K562 (cell line): Measurements from ENCODE around the gene SLC20A1. TPM values are rescaled to one million over a fixed set of nuclear protein-coding genes. Genes with fewer than 3 reads are reported as not detected.

Experiments used
- ARHGAP35 ChIP-seq: fragments of 450-650 bp; IDR thresholded peaks from 2 replicates; pipeline ENCODE4 v1.6.1; 2018; ENCODE audit not compliant: partially characterized antibody
- CEBPG ChIP-seq, 3 experiments: fragments of 200-800 bp in 1 of 3; sonication (Bioruptor generic) in 1 of 3; sonication (generic) in 1 of 3; formaldehyde crosslinking in 1 of 3; IDR thresholded peaks in 2 of 3; conservative IDR thresholded peaks in 1 of 3; 2 replicates each; pipeline versions ENCODE4 v1.6.1 to v1.8.0; 2016 to 2022; ENCODE audit warnings: missing compliant biosample characterization in 2 of 3, missing genetic modification characterization in 2 of 3, mild to moderate bottlenecking in 1 of 3, missing genetic modification reagents in 1 of 3
- ELF1 ChIP-seq: fragments of 200-800 bp; sonication (Bioruptor generic); IDR thresholded peaks from 2 replicates; pipeline ENCODE4 v1.6.1; 2016; ENCODE audit warnings: missing genetic modification characterization, missing compliant biosample characterization
- ELF2 ChIP-seq: fragments of 250-450 bp; sonication (Bioruptor Pico); IDR thresholded peaks from 2 replicates; pipeline ENCODE4 v1.5.0; 2021; ENCODE audit warnings: mild to moderate bottlenecking
- ELF4 ChIP-seq: fragments of 450-650 bp; formaldehyde crosslinking; IDR thresholded peaks from 2 replicates; pipeline ENCODE4 v1.4.0; 2022; ENCODE audit warnings: missing genetic modification characterization
- EP300 ChIP-seq: IDR thresholded peaks from 2 replicates; pipeline ENCODE4 v1.6.1; 2012; ENCODE audit warnings: low read length, improper control_type of control experiment
- FOXM1 ChIP-seq, 2 experiments: fragments of 450-650 bp in 1 of 2; sonication (generic) in 1 of 2; formaldehyde crosslinking in 1 of 2; IDR thresholded peaks; 2 replicates each; pipeline versions ENCODE4 v1.6.1 to v1.9.0; 2017 to 2022; ENCODE audit warnings: low read depth in 2 of 2, mild to moderate bottlenecking in 2 of 2, missing genetic modification reagents in 1 of 2, moderate library complexity in 1 of 2
- FUS ChIP-seq: fragments of 200-400 bp; formaldehyde crosslinking; optimal IDR thresholded peaks from 2 replicates; pipeline ENCODE3; 2017; ENCODE audit warnings: low read depth, low read length
- GATAD2A ChIP-seq: fragments of 450-650 bp; IDR thresholded peaks from 2 replicates; pipeline ENCODE4 v1.6.1; 2017
- GMEB1 ChIP-seq: fragments of 250-450 bp; sonication (Bioruptor Pico); IDR thresholded peaks from 2 replicates; pipeline ENCODE4 v1.4.0; 2020; ENCODE audit warnings: mild to moderate bottlenecking
- HMG20B ChIP-seq: fragments of 250-450 bp; sonication (Bioruptor Pico); IDR thresholded peaks from 2 replicates; pipeline ENCODE4 v1.5.0; 2021; ENCODE audit warnings: mild to moderate bottlenecking
- HNRNPLL ChIP-seq: fragments of 200-400 bp; formaldehyde crosslinking; IDR thresholded peaks from 2 replicates; pipeline ENCODE4 v1.6.1; 2017; ENCODE audit warnings: low read length, low read depth, mild to moderate bottlenecking; ENCODE audit not compliant: poor library complexity, severe bottlenecking
- HSF4 ChIP-seq: fragments of 250-450 bp; sonication (Bioruptor Pico); IDR thresholded peaks from 2 replicates; pipeline ENCODE4 v2.1.2; 2022; ENCODE audit warnings: mild to moderate bottlenecking, moderate library complexity, borderline replicate concordance
- JUND ChIP-seq, 2 experiments: IDR thresholded peaks; 2 replicates in 1 of 2; 3 replicates in 1 of 2; pipeline ENCODE4 v1.6.1; 2011; ENCODE audit warnings: borderline replicate concordance in 2 of 2, low read depth in 2 of 2, low read length in 2 of 2, improper control_type of control experiment in 1 of 2, missing biosample characterization in 1 of 2, missing genetic modification characterization in 1 of 2, missing genetic modification reagents in 1 of 2
- MCM7 ChIP-seq, 2 experiments: fragments of 450-650 bp; IDR thresholded peaks; 2 replicates each; pipeline ENCODE4 v1.6.1; 2016 to 2018
- MTA2 ChIP-seq: fragments of 450-650 bp; IDR thresholded peaks from 2 replicates; pipeline ENCODE4 v1.6.1; 2016; ENCODE audit warnings: low read depth
- NCOA2 ChIP-seq, 2 experiments: fragments of 450-650 bp; IDR thresholded peaks; 2 replicates each; pipeline ENCODE4 v1.6.1; 2018; ENCODE audit warnings: mild to moderate bottlenecking in 2 of 2, moderate library complexity in 1 of 2; ENCODE audit not compliant: partially characterized antibody in 2 of 2
- NFRKB ChIP-seq: fragments of 450-650 bp; IDR thresholded peaks from 2 replicates; pipeline ENCODE4 v1.6.1; 2016; ENCODE audit warnings: low read depth
- NFYB ChIP-seq: IDR thresholded peaks from 2 replicates; pipeline ENCODE4 v1.6.1; 2011; ENCODE audit warnings: mild to moderate bottlenecking, moderate library complexity; ENCODE audit not compliant: insufficient read length; ENCODE audit errors: extremely low read depth
- PHB ChIP-seq: fragments of 250-450 bp; sonication (Bioruptor Pico); IDR thresholded peaks from 2 replicates; pipeline ENCODE4 v1.5.0; 2021
- PHF21A ChIP-seq: fragments of 450-650 bp; IDR thresholded peaks from 2 replicates; pipeline ENCODE4 v1.6.1; 2017; ENCODE audit warnings: low read depth, borderline replicate concordance
- PTBP1 ChIP-seq: fragments of 200-400 bp; formaldehyde crosslinking; IDR thresholded peaks from 2 replicates; pipeline ENCODE4 v1.6.1; 2017; ENCODE audit warnings: low read depth, low read length
- RBM22 ChIP-seq: fragments of 200-400 bp; formaldehyde crosslinking; IDR thresholded peaks from 2 replicates; pipeline ENCODE4 v1.6.1; 2018; ENCODE audit warnings: low read length, low read depth; ENCODE audit not compliant: poor library complexity, severe bottlenecking
- RFX1 ChIP-seq: fragments of 450-650 bp; IDR thresholded peaks from 2 replicates; pipeline ENCODE4 v1.6.1; 2016; ENCODE audit warnings: mild to moderate bottlenecking, moderate library complexity
- RNF2 ChIP-seq: sonication (generic); IDR thresholded peaks from 2 replicates; pipeline ENCODE4 v1.6.1; 2016
- TEAD1 ChIP-seq, 2 experiments: fragments of 450-650 bp in 1 of 2; sonication (generic) in 1 of 2; formaldehyde crosslinking; IDR thresholded peaks; 2 replicates each; pipeline versions ENCODE4 v1.4.0 to v1.8.0; 2020 to 2022; ENCODE audit warnings: mild to moderate bottlenecking in 2 of 2, missing genetic modification reagents in 1 of 2
- ZBED1 ChIP-seq: IDR thresholded peaks from 2 replicates; pipeline ENCODE4 v1.6.1; 2014
- ZNF24 ChIP-seq: fragments of 450-650 bp; IDR thresholded peaks from 2 replicates; pipeline ENCODE4 v1.6.1; 2016
- ZNF644 ChIP-seq: fragments of 200-800 bp; sonication (Bioruptor generic); IDR thresholded peaks from 2 replicates; pipeline ENCODE4 v1.6.1; 2016; ENCODE audit warnings: low read depth, missing genetic modification characterization, missing compliant biosample characterization
- polyA plus RNA-seq, 8 experiments: library from polyadenylated mRNA; depleted of rRNA in 4 of 8; stranded (reverse) in 5 of 8; unstranded in 3 of 8; fragments of >200 nt; fragmentation: Nextera tagmentation in 2 of 8; fragmentation: Illumina TruSeq in 1 of 8; extraction: Ambion mirVana in 2 of 8; extraction: Trizol in 1 of 8; gene quantifications; 2 replicates each; pipeline versions ENCODE4 v1.2.1 to v1.2.3, GENCODE V29; 2011 to 2014; ENCODE audit warnings: inconsistent platforms in 1 of 8, missing spikeins in 1 of 8
- total RNA-seq, 7 experiments: library from RNA; depleted of rRNA in 6 of 7; stranded (reverse); fragments of >200 nt in 6 of 7; fragmentation: Illumina TruSeq in 2 of 7; extraction: Trizol in 2 of 7; gene quantifications; 2 replicates each; pipeline versions ENCODE4 v1.2.1 to v1.2.3, GENCODE V29; 2011 to 2021; ENCODE audit warnings: low replicate concordance in 1 of 7
- TF ChIP-seq, protein P1 (sequence below): fragments of 250-450 bp; sonication (Bioruptor Pico); IDR thresholded peaks from 2 replicates; pipeline ENCODE4 v1.4.0; 2020; ENCODE audit warnings: mild to moderate bottlenecking, moderate library complexity

The SLC20A1 gene
- total and polyA plus RNA-seq, 9 of the 15 experiments (the other 6 are each of a cell fraction or from before 2014, with no cell fraction given), result 53.8 to 150 (median 74.7) TPM

DNA sequence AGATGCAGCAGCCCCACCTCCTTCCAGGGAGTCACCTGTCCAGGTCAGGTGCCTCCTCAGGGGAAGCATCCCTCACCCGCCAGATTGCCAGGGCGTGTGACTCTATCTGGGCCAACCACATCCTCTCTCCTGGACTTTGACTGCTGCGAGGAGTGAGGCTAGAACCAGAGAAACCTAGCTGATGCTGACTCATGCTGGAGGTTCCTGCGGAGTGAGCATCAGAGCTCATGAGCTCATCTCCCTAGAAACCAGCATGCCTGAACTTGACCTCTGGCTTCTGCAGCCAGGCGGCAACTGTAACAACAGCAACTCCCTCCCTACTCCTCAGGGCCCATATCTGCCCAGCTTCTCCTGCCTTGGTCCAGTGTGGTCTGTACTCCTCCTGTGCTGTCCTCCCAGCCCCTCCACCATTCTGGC is 46.8 kb downstream of the SLC20A1 start (continued):
- no peak for TF ChIP-seq ZNF644
- TF ChIP-seq TEAD1 (CRISPR knock-in tag; IDR thresholded peaks at IDR 0.05), result peak; percentile 60 to 72; a peak in 2 of 4 replicates
- TF ChIP-seq HSF4, result no peak
- TF ChIP-seq ZBED1, result no peak
- TF ChIP-seq RBM22, result no peak
- TF ChIP-seq ELF4 (CRISPR knock-in tag), result no peak
- no peak for TF ChIP-seq ELF1 (tag)
- TF ChIP-seq FOXM1 (IDR thresholded peaks at IDR 0.05; ENCODE audit: low read depth), result 0 out of 2 replicates have a peak, but pooled peaks have one; percentile 15
- TF ChIP-seq FOXM1 (CRISPR knock-in tag; IDR thresholded peaks at IDR 0.05; ENCODE audit: low read depth), result no peak
- no peak for TF ChIP-seq MCM7 (IDR thresholded peaks at IDR 0.05)
- peak; percentile 24; the same call in 1 of the 2 replicates for TF ChIP-seq PHF21A
- no peak for TF ChIP-seq HNRNPLL
- TF ChIP-seq ZNF24, result no peak
- TF ChIP-seq RNF2, result no peak
- TF ChIP-seq GMEB1 (CRISPR knock-in tag), result no peak
- TF ChIP-seq, protein P1, sequence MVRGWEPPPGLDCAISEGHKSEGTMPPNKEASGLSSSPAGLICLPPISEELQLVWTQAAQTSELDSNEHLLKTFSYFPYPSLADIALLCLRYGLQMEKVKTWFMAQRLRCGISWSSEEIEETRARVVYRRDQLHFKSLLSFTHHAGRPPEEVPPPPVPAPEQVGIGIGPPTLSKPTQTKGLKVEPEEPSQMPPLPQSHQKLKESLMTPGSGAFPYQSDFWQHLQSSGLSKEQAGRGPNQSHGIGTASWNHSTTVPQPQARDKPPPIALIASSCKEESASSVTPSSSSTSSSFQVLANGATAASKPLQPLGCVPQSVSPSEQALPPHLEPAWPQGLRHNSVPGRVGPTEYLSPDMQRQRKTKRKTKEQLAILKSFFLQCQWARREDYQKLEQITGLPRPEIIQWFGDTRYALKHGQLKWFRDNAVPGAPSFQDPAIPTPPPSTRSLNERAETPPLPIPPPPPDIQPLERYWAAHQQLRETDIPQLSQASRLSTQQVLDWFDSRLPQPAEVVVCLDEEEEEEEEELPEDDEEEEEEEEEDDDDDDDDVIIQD (CRISPR knock-in tag), result no peak
- TF ChIP-seq NFYB, result no peak
- TF ChIP-seq GATAD2A, result no peak
- TF ChIP-seq RFX1, result peak; percentile 84
- TF ChIP-seq ARHGAP35, result no peak
- TF ChIP-seq CEBPG (CRISPR knock-in tag; IDR thresholded peaks at IDR 0.05), result no peak
- no peak for TF ChIP-seq CEBPG (tag; conservative IDR thresholded peaks at IDR 0.05 in 1 of 2, IDR thresholded peaks at IDR 0.05 in 1 of 2)
- TF ChIP-seq ELF2 (CRISPR knock-in tag), result no peak
- TF ChIP-seq FUS, result no peak
- TF ChIP-seq PTBP1, result no peak
- 0 out of 2 replicates have a peak, but pooled peaks have one; percentile 6 for TF ChIP-seq MTA2
- TF ChIP-seq PHB (CRISPR knock-in tag), result no peak
- peak; percentile 68 for TF ChIP-seq EP300
- no peak for TF ChIP-seq HMG20B
- TF ChIP-seq NFRKB, result no peak
- TF ChIP-seq JUND (IDR thresholded peaks at IDR 0.05; ENCODE audit: borderline replicate concordance, low read depth, low read length), result peak; percentile 95
- TF ChIP-seq JUND (tag; IDR thresholded peaks at IDR 0.05; ENCODE audit: borderline replicate concordance, low read depth, low read length), result peak; percentile 94; the same call in 2 of the 3 replicates
- no peak for TF ChIP-seq NCOA2 (IDR thresholded peaks at IDR 0.05; ENCODE audit: partially characterized antibody in 2 of 2)
